GM19099 (cell line): ENCODE data around the gene ACLY.

Source experiments
- POLR2A ChIP-seq: IDR thresholded peaks from 3 replicates; pipeline ENCODE4 v1.6.1; 2011; ENCODE audit warnings: low read depth; ENCODE audit not compliant: insufficient read length; ENCODE audit errors: extremely low read depth

The ACLY gene

DNA sequence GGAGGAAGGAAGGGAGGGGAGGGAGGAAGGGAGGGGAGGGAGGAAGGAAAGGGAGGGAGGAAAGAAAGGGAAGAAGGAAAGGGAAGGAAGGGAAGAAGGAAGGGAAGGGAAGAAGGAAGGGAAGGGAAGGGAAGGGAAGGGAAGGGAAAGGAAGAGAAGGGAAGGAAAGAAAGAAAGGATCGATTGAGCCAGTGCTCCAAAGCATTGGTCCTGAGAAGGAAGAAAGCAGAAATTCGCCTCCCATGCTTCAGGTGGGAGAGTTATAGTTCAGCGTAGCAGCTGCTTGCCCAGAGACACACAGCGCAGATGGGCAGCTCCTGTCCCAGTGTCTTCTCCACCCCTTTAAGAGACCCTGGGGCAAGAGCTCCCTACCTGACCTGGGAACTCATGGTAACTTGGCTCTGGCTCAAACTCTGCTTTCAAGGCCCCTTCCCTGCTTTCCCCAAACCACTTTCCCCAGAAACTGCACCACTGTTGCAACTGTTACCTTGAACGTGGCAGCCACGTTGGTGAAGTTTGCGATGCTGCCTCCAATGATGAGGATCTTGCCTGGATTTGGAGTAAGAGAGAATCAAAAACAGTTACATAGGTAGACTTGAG lies 14.4 kb downstream of the ACLY start:
- no peak for TF ChIP-seq POLR2A

DNA sequence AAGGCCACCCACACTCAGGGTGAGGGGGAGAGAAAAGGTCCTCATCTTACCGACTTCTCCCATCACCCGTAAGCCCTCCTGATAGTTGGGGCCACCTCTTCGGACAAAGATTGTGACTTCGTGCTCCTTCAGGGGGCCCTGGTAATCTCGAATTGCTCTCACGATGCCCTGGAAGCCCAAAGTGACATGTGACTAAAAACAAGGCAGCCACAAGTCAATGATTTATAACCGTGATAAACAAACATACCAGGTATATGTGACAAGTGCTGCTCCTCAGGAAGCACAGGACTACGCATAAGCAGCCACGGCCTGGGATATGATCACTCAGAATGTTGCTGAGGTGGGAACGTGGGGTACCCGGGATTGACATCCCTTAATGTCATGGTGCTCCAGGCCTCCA lies 17.1 kb downstream of the ACLY start:
- TF ChIP-seq POLR2A: no peak

DNA sequence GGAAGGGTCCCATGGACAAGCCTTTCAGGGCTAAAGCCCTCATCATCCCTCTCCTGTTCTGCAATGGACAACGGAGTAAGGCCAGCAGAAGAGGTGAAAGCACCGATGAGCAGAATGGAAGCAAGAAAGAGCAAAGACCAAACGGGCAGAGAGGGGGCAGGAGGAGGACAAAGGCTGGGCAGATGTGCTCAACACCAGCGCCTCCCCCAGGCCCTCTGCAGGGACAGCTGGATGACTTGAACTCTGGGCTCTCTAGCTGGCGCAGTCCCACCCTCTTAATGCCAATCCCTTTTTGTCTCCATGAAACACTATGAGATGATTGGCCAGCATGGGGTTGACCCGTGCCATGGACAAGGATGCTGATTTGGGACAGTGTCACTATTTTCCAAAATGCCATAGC lies 22.0 kb downstream of the ACLY start:
- no peak for TF ChIP-seq POLR2A

DNA sequence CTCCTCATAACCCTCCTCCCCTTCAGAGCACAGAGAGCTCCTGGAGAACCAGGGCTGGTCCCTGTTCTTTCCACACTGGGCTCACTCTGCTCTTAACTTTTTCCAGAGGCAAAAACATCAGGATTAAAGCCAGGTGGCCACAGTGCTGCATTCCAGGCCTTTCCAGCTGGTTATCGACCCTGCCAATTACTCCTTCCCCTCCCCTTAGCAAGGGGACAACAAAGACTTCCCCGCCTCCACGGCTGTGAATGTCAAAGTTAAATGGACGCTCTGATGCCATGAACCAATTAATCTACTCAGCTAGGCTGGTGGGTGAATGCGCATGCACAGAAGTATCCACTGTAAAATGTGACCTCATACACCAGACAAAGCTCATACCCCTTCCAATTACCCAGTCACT lies 23.1 kb downstream of the ACLY start:
- TF ChIP-seq POLR2A: no peak

DNA sequence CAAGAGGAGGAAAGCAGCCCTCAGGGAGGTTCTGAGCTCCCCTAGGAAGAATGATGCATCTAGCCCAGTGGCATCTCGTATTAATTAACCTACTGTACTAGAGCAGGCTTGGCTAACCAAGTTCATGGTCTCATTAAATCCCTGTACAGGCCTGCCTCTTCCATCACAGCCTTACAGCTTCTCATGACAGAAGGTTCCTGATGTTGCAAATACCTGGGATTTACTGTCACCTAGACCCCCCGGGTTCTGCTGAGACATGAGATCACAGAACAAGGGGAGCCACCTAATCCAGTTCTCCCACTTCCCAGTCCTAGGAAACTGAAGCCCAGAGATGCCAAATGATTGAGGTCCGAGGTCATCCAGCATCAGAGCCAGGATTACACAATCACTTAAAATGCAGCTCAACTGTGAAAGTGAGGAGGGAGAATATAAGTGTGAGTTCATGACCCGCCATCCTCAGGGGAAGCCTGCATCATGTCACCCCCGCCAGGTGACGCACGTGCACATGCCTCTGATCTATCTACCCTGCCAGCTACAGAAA lies 23.9 kb downstream of the ACLY start:
- no peak for TF ChIP-seq POLR2A

DNA sequence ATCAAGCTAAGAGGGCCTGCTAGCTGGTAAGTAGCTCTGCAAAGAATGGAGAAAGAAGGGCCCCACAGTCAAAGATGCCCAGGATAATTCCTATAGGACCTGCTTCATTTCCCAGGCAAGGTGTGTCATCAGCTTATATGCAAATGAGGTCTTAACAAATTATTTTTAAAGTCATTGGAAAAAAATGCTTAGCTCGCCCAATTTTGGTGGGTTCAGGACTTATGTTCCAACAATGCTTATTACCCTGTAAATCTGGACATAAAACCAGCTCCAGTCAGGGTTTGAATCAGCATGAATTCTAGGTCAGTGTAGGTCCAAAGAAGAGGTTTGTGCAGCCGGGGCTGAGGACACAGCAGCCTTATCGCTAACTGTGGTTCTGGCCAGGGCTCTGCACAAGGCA lies 25.4 kb downstream of the ACLY start:
- TF ChIP-seq POLR2A: no peak

DNA sequence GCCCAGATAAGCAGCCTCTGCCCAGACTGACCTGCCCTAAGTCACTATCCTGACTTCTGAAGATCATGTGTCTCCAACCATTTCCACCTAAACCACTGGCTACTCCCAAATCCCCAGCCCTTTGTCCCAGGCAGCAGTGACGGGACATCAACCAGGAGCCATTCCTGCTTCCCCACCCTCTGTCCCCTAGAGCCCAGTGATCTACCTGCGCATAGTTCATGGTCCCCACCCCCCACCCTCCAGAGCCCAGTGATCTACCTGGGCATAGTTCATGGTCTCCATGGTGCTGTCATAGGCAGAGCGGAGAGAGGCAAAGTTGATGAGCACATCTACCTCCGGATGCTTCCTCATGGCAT lies 26.8 kb downstream of the ACLY start:
- no peak for TF ChIP-seq POLR2A

DNA sequence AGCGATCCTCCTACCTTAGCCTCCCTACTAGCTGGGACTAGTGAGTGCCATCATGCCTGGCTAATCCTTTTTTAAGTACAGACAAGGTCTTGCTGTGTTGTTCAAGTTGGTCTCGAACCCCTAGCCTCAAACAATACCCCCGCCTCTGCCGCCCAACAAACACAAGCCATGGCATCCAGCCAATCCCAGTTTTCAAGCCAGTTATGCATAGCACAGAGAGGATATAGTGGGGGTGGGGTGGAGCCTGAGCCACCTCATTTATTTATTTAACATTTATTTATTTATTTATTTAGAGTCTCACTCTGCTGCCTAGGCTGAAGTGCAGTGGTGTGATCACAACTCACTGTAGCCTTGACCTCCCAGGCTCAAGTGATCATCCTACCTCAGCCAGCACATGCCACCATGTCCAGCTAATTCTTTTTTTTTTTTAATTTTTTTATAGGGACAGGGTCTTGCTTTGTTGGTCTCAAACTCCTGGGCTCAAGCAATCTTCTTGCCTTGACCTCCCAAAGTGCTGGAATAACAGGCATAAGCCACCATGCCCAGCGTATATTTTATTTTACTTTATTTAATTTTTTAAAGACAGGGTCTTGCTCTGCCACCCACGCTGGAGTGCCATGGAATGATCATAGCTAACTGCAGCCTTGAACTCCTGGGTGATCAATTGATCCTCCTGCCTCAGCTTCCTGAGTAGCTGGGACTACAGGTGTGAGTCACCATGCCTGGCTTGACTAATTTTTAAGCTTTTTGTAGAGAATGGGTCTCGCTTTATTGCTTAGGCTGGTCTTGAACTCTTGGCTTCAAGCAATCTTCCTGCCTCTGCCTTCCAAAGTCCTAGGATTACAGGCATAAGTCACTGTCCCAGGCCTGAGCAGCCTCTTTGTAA lies 27.4 kb downstream of the ACLY start:
- no peak for TF ChIP-seq POLR2A

DNA sequence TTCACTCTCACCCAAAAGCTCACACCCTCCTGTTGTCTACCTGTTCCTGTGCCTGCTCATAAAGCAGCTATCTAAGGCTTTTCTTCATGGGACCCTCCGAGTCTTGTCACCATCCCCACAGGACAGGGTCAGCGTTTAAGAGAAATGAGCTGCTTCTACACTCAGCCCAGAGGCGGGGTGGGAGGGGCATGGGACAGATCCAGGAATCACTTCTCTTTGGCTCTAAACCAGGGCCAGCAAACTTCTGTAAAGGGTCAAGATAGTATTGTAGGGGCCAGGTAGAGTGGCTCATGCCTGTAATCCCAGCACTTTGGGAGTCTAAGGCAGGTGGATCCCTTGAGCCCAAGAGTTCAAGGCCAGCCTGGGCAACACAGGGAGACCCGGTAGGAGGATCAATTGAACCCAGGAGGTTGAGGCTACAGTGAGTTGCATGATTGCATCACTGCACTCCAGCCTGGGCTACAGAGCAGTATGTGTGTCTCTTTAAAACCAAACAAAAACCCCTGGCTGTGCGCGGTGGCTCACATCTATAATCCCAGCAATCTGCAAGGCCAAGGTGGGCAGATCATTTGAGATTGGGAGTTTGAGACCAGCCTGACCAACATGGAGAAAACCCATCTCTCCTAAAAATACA lies 30.3 kb downstream of the ACLY start:
- no peak for TF ChIP-seq POLR2A

DNA sequence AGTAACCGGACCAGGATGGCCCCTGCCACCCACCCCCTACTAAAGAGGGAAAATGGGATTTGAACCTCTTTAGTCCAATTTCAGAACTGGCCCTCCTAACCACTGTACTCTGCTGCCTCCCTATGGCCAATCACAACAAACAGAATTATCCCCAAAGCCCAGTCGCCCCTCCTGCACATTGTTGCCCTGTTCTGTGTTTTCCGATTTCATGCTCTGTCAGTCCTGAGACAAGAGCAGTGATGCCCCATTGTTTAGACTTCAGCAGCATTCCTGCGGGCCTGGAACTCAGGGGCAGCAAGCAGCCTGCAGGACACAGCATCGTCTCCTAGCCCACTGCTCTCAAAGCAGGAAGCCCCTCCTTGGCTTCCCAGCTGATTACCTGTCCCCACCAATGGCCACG lies 33.0 kb downstream of the ACLY start:
- no peak for TF ChIP-seq POLR2A

DNA sequence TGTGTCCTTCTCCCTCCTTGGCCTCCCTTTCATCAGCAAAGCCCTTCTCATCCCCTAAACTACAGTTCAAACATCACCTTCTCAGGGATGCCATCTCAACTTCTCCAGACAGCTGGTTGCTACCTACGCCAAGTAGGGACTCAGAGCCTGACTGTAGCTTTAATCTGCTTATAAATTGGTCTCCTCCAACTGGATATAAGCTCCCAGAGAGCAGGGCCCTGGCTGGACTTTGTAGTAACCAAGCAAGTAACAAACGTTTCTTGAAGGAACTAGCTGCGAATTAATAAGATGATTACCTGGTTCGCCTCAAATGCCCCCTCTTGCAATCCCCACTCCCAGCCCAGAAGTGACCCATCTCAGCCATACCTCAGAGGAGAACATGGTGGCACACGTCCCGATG lies 36.0 kb downstream of the ACLY start:
- no peak for TF ChIP-seq POLR2A

DNA sequence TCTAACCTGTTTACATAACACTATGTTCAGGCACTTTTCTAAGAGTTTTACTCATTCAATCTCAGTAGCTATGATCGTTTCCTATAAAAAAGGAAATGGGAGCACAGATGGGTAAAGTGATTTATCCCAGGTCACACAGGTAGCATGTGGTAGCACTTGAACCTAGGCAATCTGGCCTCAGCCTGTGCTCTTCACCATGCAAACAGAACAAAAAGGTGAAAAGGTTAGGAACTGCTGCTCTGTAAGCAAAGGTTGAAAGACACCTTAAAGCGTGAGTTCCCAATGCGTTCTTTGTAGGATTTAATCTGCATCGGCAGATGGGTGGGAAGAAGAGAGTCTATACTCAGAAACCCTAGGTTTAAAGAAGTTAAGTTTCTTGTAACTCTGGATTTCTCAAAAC lies 38.6 kb downstream of the ACLY start:
- no peak for TF ChIP-seq POLR2A

DNA sequence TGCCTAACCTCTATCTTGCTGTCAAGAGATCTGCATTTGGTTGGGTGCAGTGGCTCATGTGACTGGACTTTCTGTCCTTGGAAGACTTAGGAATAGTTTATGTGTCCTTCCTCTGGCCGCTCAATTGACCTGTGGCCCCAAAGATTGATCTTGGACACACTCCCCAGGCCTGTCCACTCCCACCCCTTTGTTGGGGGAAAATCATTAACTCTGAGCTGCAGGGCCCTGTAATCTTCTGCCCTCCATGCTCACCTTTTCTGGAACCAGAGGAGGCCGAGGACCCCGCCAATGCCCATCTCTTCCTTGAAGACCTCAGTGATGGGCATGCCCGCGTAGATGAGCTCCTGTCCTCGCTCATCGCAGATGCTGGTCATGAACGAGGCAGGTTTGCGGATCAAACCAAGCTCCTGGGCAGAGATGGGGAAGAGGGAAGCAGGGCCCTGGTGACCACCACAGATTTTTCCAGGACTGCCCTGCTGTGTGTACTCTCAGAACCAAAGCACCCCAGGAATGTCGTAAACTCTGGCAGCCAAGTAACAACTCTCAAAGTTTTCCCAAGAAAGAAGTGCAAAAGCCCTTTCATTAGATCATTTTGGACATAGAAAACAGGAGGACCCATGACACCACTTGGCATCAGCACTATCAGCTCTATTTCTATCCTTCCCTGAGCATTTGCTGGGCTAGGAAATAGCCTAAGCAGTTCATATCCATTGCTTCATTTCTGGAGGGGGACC lies 45.0 kb downstream of the ACLY start:
- TF ChIP-seq POLR2A: no peak

DNA sequence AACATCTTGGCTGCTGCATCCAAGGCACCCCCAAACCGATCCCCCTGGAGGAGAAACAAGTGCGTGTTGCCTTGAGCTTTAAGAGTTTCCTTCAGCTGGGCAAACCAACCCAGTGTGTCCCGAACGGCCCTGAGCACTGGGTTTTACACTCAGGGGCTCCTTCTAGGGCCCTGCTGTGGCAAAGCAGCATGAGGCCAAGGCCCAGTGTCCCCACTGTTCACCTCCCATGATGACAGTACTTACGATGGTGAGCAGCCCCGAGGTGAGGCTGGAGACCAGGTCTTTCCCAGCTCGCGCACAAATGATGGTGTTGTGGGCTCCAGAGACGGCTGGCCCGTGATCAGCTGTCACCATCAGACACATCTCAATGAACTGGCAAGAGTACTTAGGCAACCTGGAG lies 47.0 kb downstream of the ACLY start:
- TF ChIP-seq POLR2A: no peak

DNA sequence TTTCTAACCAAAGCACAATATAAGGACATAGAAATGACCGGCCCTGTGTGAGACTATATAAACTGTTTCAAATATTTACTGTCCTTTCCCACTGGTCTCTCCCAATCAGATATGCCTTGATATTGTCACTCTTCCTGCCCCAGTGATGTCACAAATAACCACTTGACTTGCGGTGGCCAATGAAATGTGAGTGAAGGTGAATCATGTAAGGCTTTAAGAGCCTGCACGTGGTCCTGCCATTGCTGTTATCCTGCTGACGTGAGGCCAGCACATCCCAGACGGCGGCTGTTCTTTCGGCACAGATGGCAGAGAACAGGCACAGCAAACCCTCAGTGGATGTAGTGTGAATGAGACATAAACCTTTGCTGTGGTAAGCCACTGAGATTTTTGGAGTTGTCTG lies 48.1 kb downstream of the ACLY start:
- no peak for TF ChIP-seq POLR2A

DNA sequence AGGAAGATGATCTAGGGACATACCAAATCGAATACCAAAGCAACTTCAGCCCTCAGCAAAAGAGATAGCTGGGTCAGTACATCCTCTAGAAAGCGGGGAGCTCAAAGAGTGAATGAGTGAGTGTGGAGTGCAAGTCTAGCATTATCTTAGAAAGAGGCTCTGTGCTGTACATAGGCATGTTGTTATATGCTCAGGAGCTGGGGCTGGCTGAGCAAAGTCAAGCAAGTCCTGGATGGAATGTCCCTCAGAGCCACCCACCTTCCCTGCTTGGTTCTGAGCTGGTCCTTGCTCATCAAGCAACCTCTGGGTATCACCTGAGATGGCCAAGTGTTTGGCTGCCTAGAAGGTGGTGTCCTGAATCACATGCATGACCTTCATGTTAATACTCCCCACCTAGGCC lies 48.7 kb downstream of the ACLY start:
- no peak for TF ChIP-seq POLR2A

DNA sequence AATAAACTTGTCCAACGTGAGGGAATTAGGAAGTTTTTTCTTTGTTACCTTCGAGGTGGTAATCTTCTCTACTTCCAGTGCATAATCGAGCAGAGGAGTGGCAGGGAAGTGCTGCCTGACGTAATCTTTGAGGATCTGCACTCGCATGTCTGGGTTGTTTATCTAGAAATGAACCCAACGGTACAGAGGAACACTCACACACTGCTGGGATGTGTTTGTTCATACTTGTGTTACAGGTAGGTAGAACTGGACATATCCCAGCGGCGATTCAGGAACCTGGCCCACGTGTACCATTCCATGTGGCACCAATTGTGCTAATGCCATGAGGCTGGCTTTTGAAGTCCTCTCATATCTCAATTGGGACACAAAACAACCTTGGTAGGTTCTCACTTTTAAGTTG lies 49.3 kb downstream of the ACLY start:
- TF ChIP-seq POLR2A: no peak
